GM12878 (cell line): ENCODE data around the gene STON1.

Experiments
- CHD1 ChIP-seq: IDR thresholded peaks from 2 replicates; pipeline ENCODE4 v1.6.1; 2012; ENCODE audit warnings: low read depth, low read length, improper control_type of control experiment
- HCFC1 ChIP-seq: fragments of 150-350 bp; IDR thresholded peaks from 2 replicates; pipeline ENCODE4 v1.6.1; 2014; ENCODE audit warnings: low read length
- MEF2A ChIP-seq: IDR thresholded peaks from 2 replicates; pipeline ENCODE4 v1.6.1; 2011; ENCODE audit warnings: low read depth, mild to moderate bottlenecking, low read length, moderate library complexity; ENCODE audit not compliant: insufficient read depth
- POLR2A ChIP-seq: IDR thresholded peaks from 2 replicates; pipeline ENCODE4 v1.6.1; 2011; ENCODE audit warnings: low read depth, mild to moderate bottlenecking, low read length
- SIN3A ChIP-seq: IDR thresholded peaks from 2 replicates; pipeline ENCODE4 v1.6.1; 2012; ENCODE audit warnings: low read depth, low read length, improper control_type of control experiment
- SP1 ChIP-seq: IDR thresholded peaks from one replicate; pipeline ENCODE4 v1.6.1; 2011; ENCODE audit warnings: low read depth, low read length
- ZNF24 ChIP-seq: fragments of 450-650 bp; IDR thresholded peaks from 2 replicates; pipeline ENCODE4 v1.6.1; 2017; ENCODE audit warnings: antibody characterized with exemption, mild to moderate bottlenecking
- ZNF274 ChIP-seq: IDR thresholded peaks from one replicate; pipeline ENCODE4 v1.8.0; 2011; ENCODE audit not compliant: insufficient read length, insufficient read depth
- TF ChIP-seq, protein P1 (sequence below): IDR thresholded peaks from 2 replicates; pipeline ENCODE4 v1.6.1; 2012; ENCODE audit warnings: mild to moderate bottlenecking, low read depth, low read length
- TF ChIP-seq, protein P2 (sequence below), 3 experiments: IDR thresholded peaks in 2 of 3; conservative IDR thresholded peaks in 1 of 3; 2 replicates each; pipeline ENCODE4 v1.5.1; 2011; ENCODE audit warnings: low read depth in 3 of 3, low read length in 3 of 3, mild to moderate bottlenecking in 3 of 3, control low read depth in 2 of 3, moderate library complexity in 2 of 3, inconsistent platforms in 1 of 3, mixed read lengths in 1 of 3; ENCODE audit not compliant: control insufficient read depth in 2 of 3, insufficient read depth in 1 of 3; ENCODE audit errors: extremely low read depth in 1 of 3
- TF ChIP-seq, protein P3 (sequence below): IDR thresholded peaks from 2 replicates; pipeline ENCODE4 v1.6.1; 2011; ENCODE audit warnings: low read depth, mild to moderate bottlenecking, low read length, moderate library complexity, borderline replicate concordance; ENCODE audit errors: extremely low read depth
- TF ChIP-seq, protein P4 (sequence below): IDR thresholded peaks from 2 replicates; pipeline ENCODE4 v1.6.1; 2011; ENCODE audit warnings: low read depth, low read length, improper control_type of control experiment, borderline replicate concordance
- TF ChIP-seq, protein P5 (sequence below): IDR thresholded peaks from 2 replicates; pipeline ENCODE4 v1.6.1; 2012; ENCODE audit warnings: low read depth, low read length, improper control_type of control experiment

DNA sequence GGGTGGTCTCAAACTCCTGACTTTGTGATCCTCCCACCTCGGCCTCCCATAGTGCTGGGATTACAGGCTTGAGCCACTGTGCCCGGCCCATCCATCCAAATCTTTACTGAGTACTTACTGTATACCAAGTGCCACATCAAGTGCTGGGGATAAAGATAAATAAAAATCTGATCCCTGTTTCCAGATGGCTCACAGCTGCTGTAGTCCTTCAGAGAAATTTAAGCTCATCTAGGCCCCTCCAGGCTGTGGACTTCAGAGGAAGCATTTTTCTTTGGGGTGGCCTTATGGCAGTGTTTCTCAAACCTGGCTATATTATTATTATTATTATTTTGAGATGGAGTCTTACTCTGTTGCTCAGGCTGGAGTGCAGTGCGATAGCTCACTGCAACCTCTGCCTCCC is 54.0 kb downstream of the STON1 start:
- TF ChIP-seq, protein P1, sequence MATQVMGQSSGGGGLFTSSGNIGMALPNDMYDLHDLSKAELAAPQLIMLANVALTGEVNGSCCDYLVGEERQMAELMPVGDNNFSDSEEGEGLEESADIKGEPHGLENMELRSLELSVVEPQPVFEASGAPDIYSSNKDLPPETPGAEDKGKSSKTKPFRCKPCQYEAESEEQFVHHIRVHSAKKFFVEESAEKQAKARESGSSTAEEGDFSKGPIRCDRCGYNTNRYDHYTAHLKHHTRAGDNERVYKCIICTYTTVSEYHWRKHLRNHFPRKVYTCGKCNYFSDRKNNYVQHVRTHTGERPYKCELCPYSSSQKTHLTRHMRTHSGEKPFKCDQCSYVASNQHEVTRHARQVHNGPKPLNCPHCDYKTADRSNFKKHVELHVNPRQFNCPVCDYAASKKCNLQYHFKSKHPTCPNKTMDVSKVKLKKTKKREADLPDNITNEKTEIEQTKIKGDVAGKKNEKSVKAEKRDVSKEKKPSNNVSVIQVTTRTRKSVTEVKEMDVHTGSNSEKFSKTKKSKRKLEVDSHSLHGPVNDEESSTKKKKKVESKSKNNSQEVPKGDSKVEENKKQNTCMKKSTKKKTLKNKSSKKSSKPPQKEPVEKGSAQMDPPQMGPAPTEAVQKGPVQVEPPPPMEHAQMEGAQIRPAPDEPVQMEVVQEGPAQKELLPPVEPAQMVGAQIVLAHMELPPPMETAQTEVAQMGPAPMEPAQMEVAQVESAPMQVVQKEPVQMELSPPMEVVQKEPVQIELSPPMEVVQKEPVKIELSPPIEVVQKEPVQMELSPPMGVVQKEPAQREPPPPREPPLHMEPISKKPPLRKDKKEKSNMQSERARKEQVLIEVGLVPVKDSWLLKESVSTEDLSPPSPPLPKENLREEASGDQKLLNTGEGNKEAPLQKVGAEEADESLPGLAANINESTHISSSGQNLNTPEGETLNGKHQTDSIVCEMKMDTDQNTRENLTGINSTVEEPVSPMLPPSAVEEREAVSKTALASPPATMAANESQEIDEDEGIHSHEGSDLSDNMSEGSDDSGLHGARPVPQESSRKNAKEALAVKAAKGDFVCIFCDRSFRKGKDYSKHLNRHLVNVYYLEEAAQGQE, result no peak
- no peak for TF ChIP-seq ZNF274
- no peak for TF ChIP-seq ZNF24
- no peak for TF ChIP-seq MEF2A
- no peak for TF ChIP-seq SIN3A
- TF ChIP-seq, protein P2, sequence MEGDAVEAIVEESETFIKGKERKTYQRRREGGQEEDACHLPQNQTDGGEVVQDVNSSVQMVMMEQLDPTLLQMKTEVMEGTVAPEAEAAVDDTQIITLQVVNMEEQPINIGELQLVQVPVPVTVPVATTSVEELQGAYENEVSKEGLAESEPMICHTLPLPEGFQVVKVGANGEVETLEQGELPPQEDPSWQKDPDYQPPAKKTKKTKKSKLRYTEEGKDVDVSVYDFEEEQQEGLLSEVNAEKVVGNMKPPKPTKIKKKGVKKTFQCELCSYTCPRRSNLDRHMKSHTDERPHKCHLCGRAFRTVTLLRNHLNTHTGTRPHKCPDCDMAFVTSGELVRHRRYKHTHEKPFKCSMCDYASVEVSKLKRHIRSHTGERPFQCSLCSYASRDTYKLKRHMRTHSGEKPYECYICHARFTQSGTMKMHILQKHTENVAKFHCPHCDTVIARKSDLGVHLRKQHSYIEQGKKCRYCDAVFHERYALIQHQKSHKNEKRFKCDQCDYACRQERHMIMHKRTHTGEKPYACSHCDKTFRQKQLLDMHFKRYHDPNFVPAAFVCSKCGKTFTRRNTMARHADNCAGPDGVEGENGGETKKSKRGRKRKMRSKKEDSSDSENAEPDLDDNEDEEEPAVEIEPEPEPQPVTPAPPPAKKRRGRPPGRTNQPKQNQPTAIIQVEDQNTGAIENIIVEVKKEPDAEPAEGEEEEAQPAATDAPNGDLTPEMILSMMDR (IDR thresholded peaks at IDR 0.05 in 2 of 3, conservative IDR thresholded peaks at IDR 0.05 in 1 of 3; ENCODE audit: control insufficient read depth in 2 of 3, extremely low read depth in 1 of 3, insufficient read depth in 1 of 3, low read depth in 3 of 3, low read length in 3 of 3), result no peak
- TF ChIP-seq, protein P3, sequence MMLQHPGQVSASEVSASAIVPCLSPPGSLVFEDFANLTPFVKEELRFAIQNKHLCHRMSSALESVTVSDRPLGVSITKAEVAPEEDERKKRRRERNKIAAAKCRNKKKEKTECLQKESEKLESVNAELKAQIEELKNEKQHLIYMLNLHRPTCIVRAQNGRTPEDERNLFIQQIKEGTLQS, result no peak
- TF ChIP-seq, protein P4, sequence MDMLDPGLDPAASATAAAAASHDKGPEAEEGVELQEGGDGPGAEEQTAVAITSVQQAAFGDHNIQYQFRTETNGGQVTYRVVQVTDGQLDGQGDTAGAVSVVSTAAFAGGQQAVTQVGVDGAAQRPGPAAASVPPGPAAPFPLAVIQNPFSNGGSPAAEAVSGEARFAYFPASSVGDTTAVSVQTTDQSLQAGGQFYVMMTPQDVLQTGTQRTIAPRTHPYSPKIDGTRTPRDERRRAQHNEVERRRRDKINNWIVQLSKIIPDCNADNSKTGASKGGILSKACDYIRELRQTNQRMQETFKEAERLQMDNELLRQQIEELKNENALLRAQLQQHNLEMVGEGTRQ, result no peak
- TF ChIP-seq POLR2A, result no peak
- TF ChIP-seq SP1, result no peak
- TF ChIP-seq CHD1, result no peak
- no peak for TF ChIP-seq HCFC1
- TF ChIP-seq, protein P5, sequence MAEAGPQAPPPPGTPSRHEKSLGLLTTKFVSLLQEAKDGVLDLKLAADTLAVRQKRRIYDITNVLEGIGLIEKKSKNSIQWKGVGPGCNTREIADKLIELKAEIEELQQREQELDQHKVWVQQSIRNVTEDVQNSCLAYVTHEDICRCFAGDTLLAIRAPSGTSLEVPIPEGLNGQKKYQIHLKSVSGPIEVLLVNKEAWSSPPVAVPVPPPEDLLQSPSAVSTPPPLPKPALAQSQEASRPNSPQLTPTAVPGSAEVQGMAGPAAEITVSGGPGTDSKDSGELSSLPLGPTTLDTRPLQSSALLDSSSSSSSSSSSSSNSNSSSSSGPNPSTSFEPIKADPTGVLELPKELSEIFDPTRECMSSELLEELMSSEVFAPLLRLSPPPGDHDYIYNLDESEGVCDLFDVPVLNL, result no peak
